Liver (tissue), 9 donors: ENCODE results near the gene UBR3. TPM values are rescaled to one million over a fixed set of nuclear protein-coding genes. Genes with fewer than 3 reads are reported as not detected.

Experiments used
- DNase-seq: peaks from one replicate; pipeline ENCODE4 v3.0.0-alpha.2; 2017; ENCODE audit warnings: low spot score
- H3K27ac ChIP-seq, 2 donors: one replicate each; pipeline ENCODE4 v1.7.0; 2013; ENCODE audit warnings: inconsistent platforms in 2 of 2, low read length in 2 of 2, control low read depth in 1 of 2, low read depth in 1 of 2, mild to moderate bottlenecking in 1 of 2
- H3K27me3 ChIP-seq, 4 donors: one replicate each; pipeline versions ENCODE4 v1.6.1 to v1.7.0; 2013; ENCODE audit warnings: low read length in 3 of 4, inconsistent platforms in 1 of 4, mild to moderate bottlenecking in 1 of 4, moderate library complexity in 1 of 4; ENCODE audit not compliant: control insufficient read depth in 4 of 4, insufficient read depth in 4 of 4
- H3K36me3 ChIP-seq, 4 donors: one replicate each; pipeline versions ENCODE4 v1.6.1 to v1.7.0; 2013; ENCODE audit warnings: low read length in 3 of 4, mild to moderate bottlenecking in 3 of 4, low read depth in 1 of 4, moderate library complexity in 1 of 4; ENCODE audit not compliant: control insufficient read depth in 4 of 4, insufficient read depth in 3 of 4
- H3K4me1 ChIP-seq, 4 donors: one replicate each; pipeline versions ENCODE4 v1.6.1 to v1.7.0; 2013; ENCODE audit warnings: low read length in 3 of 4, mild to moderate bottlenecking in 3 of 4, moderate library complexity in 1 of 4; ENCODE audit not compliant: control insufficient read depth in 4 of 4, insufficient read depth in 4 of 4
- H3K4me3 ChIP-seq, 3 donors: one replicate each; pipeline versions ENCODE4 v1.6.1 to v1.7.0; 2013; ENCODE audit warnings: low read length in 3 of 3, control low read depth in 1 of 3, low read depth in 1 of 3, mild to moderate bottlenecking in 1 of 3
- H3K9ac ChIP-seq, 2 donors: one replicate each; pipeline ENCODE4 v1.7.0; 2013; ENCODE audit warnings: low read length in 2 of 2, mild to moderate bottlenecking in 2 of 2, moderate library complexity in 2 of 2, control low read depth in 1 of 2, low read depth in 1 of 2
- H3K9me3 ChIP-seq, 4 donors: one replicate each; pipeline versions ENCODE4 v1.6.1 to v1.7.0; 2013; ENCODE audit warnings: low read length in 3 of 4; ENCODE audit not compliant: control insufficient read depth in 4 of 4
- ATF3 ChIP-seq: IDR thresholded peaks from 2 replicates; pipeline ENCODE4 v1.6.1; 2016; ENCODE audit warnings: antibody characterized with exemption
- CTCF ChIP-seq: fragments of 150-350 bp; IDR thresholded peaks from 2 replicates; pipeline ENCODE4 v1.5.1; 2017; ENCODE audit warnings: improper control_type of control experiment, low read depth, low read length; ENCODE audit not compliant: missing input control
- EGR1 ChIP-seq, 2 donors: IDR thresholded peaks; 2 replicates each; pipeline ENCODE4 v1.6.1; 2016 to 2018; ENCODE audit warnings: antibody characterized with exemption in 2 of 2, low read depth in 2 of 2
- FOXA1 ChIP-seq: IDR thresholded peaks from 2 replicates; pipeline ENCODE4 v1.6.1; 2016; ENCODE audit warnings: antibody characterized with exemption
- FOXA2 ChIP-seq: IDR thresholded peaks from 2 replicates; pipeline ENCODE4 v1.6.1; 2016; ENCODE audit warnings: antibody characterized with exemption
- GABPA ChIP-seq, 2 donors: IDR thresholded peaks in 1 of 2; conservative IDR thresholded peaks in 1 of 2; 2 replicates each; pipeline ENCODE4 v1.6.1; 2016; ENCODE audit warnings: antibody characterized with exemption in 2 of 2, mild to moderate bottlenecking in 1 of 2, moderate library complexity in 1 of 2
- HNF4A ChIP-seq, 2 donors: conservative IDR thresholded peaks; 2 replicates each; pipeline ENCODE4 v1.6.1; 2016; ENCODE audit warnings: antibody characterized with exemption in 2 of 2, mild to moderate bottlenecking in 2 of 2
- JUND ChIP-seq, 2 donors: IDR thresholded peaks; 2 replicates each; pipeline ENCODE4 v1.6.1; 2016; ENCODE audit warnings: antibody characterized with exemption in 2 of 2
- MAX ChIP-seq: IDR thresholded peaks from 2 replicates; pipeline ENCODE4 v1.6.1; 2016; ENCODE audit warnings: antibody characterized with exemption
- NR2F2 ChIP-seq: IDR thresholded peaks from 2 replicates; pipeline ENCODE4 v1.6.1; 2016; ENCODE audit warnings: antibody characterized with exemption
- RAD21 ChIP-seq, 2 donors: IDR thresholded peaks; 2 replicates each; pipeline ENCODE4 v1.6.1; 2016; ENCODE audit warnings: antibody characterized with exemption in 2 of 2, mild to moderate bottlenecking in 2 of 2
- REST ChIP-seq: IDR thresholded peaks from 2 replicates; pipeline ENCODE4 v1.6.1; 2016; ENCODE audit warnings: antibody characterized with exemption, mild to moderate bottlenecking
- SP1 ChIP-seq: IDR thresholded peaks from 2 replicates; pipeline ENCODE4 v1.6.1; 2018; ENCODE audit warnings: antibody characterized with exemption, mild to moderate bottlenecking
- TAF1 ChIP-seq: conservative IDR thresholded peaks from 2 replicates; pipeline ENCODE4 v1.6.1; 2016; ENCODE audit warnings: antibody characterized with exemption, mild to moderate bottlenecking
- ZBTB33 ChIP-seq: IDR thresholded peaks from 2 replicates; pipeline ENCODE4 v1.6.1; 2016; ENCODE audit warnings: antibody characterized with exemption
- whole genome bisulfite sequencing: extraction: QIAGEN DNeasy Blood & Tissue Kit; methylation state at CpG from one replicate; pipeline ENCODE4 v1.1.7; 2013; 5-methylcytosine and 5-hydroxymethylcytosine counted together
- polyA plus RNA-seq, 2 donors: library from polyadenylated mRNA; stranded (reverse) in 1 of 2; unstranded in 1 of 2; fragments of 200-250 nt in 1 of 2; fragments of >200 nt in 1 of 2; fragmentation: Nextera tagmentation in 1 of 2; extraction: Ambion mirVana in 1 of 2; gene quantifications; one replicate each; pipeline versions ENCODE4 v1.2.1 to v1.2.3, GENCODE V29; 2013 to 2015
- total RNA-seq, 2 donors: library from RNA; depleted of rRNA; stranded (reverse); fragments of >200 nt; gene quantifications; one replicate each; pipeline ENCODE4 v1.2.3, GENCODE V29; 2014
- donor health status: healthy.
- donor health status: healthy.
- donor health status: healthy.
- donor health status: healthy.
- donor health status: healthy.

Gene UBR3
- total and polyA plus RNA-seq, 4 donors = 8.5 to 69.4 (median 28.4) TPM

- Histone ChIP-seq H3K27me3 (no peaks in the 10 kb centered on the region), H3K36me3 (peaks cover 2 to 31% (median 26%) of the 10 kb centered on the region in 4 donors), H3K4me3 (no peak overlapping the region), H3K9ac (no peak overlapping the region), H3K4me1 (no peaks in the 10 kb centered on the region), H3K9me3 (peaks cover 3 to 8% (median 7%) of the 10 kb centered on the region in 4 donors), H3K27ac (no peak overlapping the region)
- no peak for DNase-seq
- 88% methylated on average over 4 of the region's 4 CpGs for WGBS
- no peak for TF ChIP-seq GABPA (IDR thresholded peaks at IDR 0.05 in 1 of 2, conservative IDR thresholded peaks at IDR 0.05 in 1 of 2)
- no peak for TF ChIP-seq SP1
- no peak for TF ChIP-seq CTCF
- no peak for TF ChIP-seq HNF4A (conservative IDR thresholded peaks at IDR 0.05)
- no peak for TF ChIP-seq ZBTB33
- TF ChIP-seq NR2F2 = no peak
- no peak for TF ChIP-seq ATF3
- no peak for TF ChIP-seq MAX
- TF ChIP-seq JUND (IDR thresholded peaks at IDR 0.05) = no peak
- no peak for TF ChIP-seq TAF1
- TF ChIP-seq REST = no peak
Observed at GRCh38 chr2:169999054-169999453, 171.8 kb downstream of the UBR3 start.

- DNase-seq = no peak
- no peak overlapping the region for H3K4me3 ChIP-seq
- H3K4me1 ChIP-seq = no peaks in the 10 kb centered on the region
- H3K27ac ChIP-seq = no peak overlapping the region
- no peaks in the 10 kb centered on the region for H3K27me3 ChIP-seq
- peaks cover 1 to 7% (median 6%) of the 10 kb centered on the region in 4 donors for H3K9me3 ChIP-seq
- no peak overlapping the region for H3K9ac ChIP-seq
- peaks cover 2 to 21% (median 18%) of the 10 kb centered on the region in 4 donors for H3K36me3 ChIP-seq
- 95% methylated on average over 1 of the region's 1 CpG for WGBS
- TF ChIP-seq EGR1 (IDR thresholded peaks at IDR 0.05; ENCODE audit: low read depth in 2 of 2) (no peak), CTCF (no peak), FOXA1 (no peak), REST (no peak), TAF1 (no peak), RAD21 (IDR thresholded peaks at IDR 0.05) (no peak), JUND (IDR thresholded peaks at IDR 0.05) (no peak), FOXA2 (no peak), HNF4A (conservative IDR thresholded peaks at IDR 0.05) (no peak), NR2F2 (no peak), ATF3 (no peak)
Observed at GRCh38 chr2:170002096-170002495, 174.8 kb downstream of the UBR3 start.
